K562 (cell line): ENCODE measurements around the gene NET1. TPM values are rescaled to one million over a fixed set of nuclear protein-coding genes. Genes with fewer than 3 reads are reported as not detected.
A peak's percentile ranks its signal among the peaks of the same experiment; 100 is the strongest.

Experiments
- ATAC-seq: fragments of 200-7000 bp; cut with Tn5 transposase; 3 replicates; pipeline ENCODE4 v1.9.1; 2020; ENCODE audit warnings: moderate library complexity
- BruUV-seq: library from RNA; stranded (reverse); fragments of 400-500 nt; replicated peaks from 2 replicates; lab custom pipeline; 2021; lab: Mats Ljungman, UMichigan
- CTCF ChIA-PET: fragments of 300-600 bp; formaldehyde crosslinking; extraction: SDS; loops from one replicate; lab custom pipeline; 2021; ENCODE audit warnings: low intra/inter-chr PET ratio; lab: Yijun Ruan, JAX
- POLR2A ChIA-PET: fragments of 300-600, 350-650 bp; sonication (Branson Sonifier 250); formaldehyde crosslinking; extraction: SDS; loops from one replicate; lab custom pipeline; 2021; ENCODE audit warnings: antibody characterized with exemption, inconsistent platforms; lab: Yijun Ruan, JAX
- DNase-seq, 4 experiments: peaks; one replicate each; pipeline versions ENCODE4 v3.0.0 to v3.0.0-alpha.2; 2011 to 2018; ENCODE audit warnings: low spot score in 3 of 4, mixed read lengths in 3 of 4; ENCODE audit errors: extremely low read depth in 1 of 4
- FAIRE-seq: peaks from 2 replicates; lab custom pipeline; 2011; peaks lifted over from hg19 to GRCh38; lab: Jason Lieb, UNC
- H2AFZ ChIP-seq: 2 replicates; pipeline ENCODE4 v1.6.0; 2011; ENCODE audit warnings: low read depth, low read length, control low read depth, inconsistent platforms
- H3K27ac ChIP-seq: fragments of 200-600 bp; 3 replicates; pipeline ENCODE4 v1.8.0; 2011; ENCODE audit warnings: low read depth, mild to moderate bottlenecking, control low read depth, inconsistent platforms, low read length, moderate library complexity, mixed read lengths; ENCODE audit errors: extremely low read depth
- H3K27me3 ChIP-seq, 2 experiments: fragments of 300-600 bp in 1 of 2; 2 replicates in 1 of 2; 3 replicates in 1 of 2; pipeline versions ENCODE4 v1.6.0 to v1.8.0; 2011; ENCODE audit warnings: inconsistent platforms in 2 of 2, low read length in 2 of 2, mild to moderate bottlenecking in 1 of 2, mixed read lengths in 1 of 2, moderate library complexity in 1 of 2; ENCODE audit not compliant: control insufficient read depth in 2 of 2, insufficient read depth in 2 of 2
- H3K36me3 ChIP-seq: fragments of 300-600 bp; 3 replicates; pipeline ENCODE4 v1.8.0; 2011; ENCODE audit warnings: mild to moderate bottlenecking, low read length, inconsistent platforms; ENCODE audit not compliant: control insufficient read depth, insufficient read depth
- H3K4me1 ChIP-seq, 2 experiments: fragments of 200-600 bp in 1 of 2; replicated peaks in 1 of 2; 2 replicates in 1 of 2; 3 replicates in 1 of 2; pipeline versions ENCODE4 v1.5.1 to v1.8.0; 2011; ENCODE audit warnings: inconsistent platforms in 2 of 2, low read length in 2 of 2, mild to moderate bottlenecking in 1 of 2, mixed read lengths in 1 of 2, moderate library complexity in 1 of 2; ENCODE audit not compliant: control insufficient read depth in 2 of 2, insufficient read depth in 2 of 2
- H3K4me2 ChIP-seq: 2 replicates; pipeline ENCODE4 v1.6.1; 2011; ENCODE audit warnings: low read length, control low read depth, inconsistent platforms, mixed read lengths; ENCODE audit not compliant: insufficient read depth
- H3K4me3 ChIP-seq: fragments of 200-600 bp; sonication (generic), shearing (Covaris generic); 2 replicates; pipeline ENCODE4 v1.5.1; 2016; ENCODE audit warnings: control low read depth, inconsistent platforms
- H3K79me2 ChIP-seq: fragments of 200-600 bp; 3 replicates; pipeline ENCODE4 v1.8.0; 2011; ENCODE audit warnings: low read length, inconsistent platforms; ENCODE audit not compliant: control insufficient read depth, insufficient read depth
- H3K9ac ChIP-seq, 2 experiments: 2 replicates each; pipeline versions ENCODE4 v1.6.0 to v1.6.1; 2011; ENCODE audit warnings: low read depth in 2 of 2, low read length in 2 of 2, control low read depth in 1 of 2, inconsistent platforms in 1 of 2, mild to moderate bottlenecking in 1 of 2, mixed read lengths in 1 of 2; ENCODE audit not compliant: insufficient read depth in 1 of 2
- H3K9me1 ChIP-seq: one replicate; pipeline ENCODE4 v1.6.0; 2011; ENCODE audit warnings: inconsistent platforms, mild to moderate bottlenecking, low read length, moderate library complexity; ENCODE audit not compliant: control insufficient read depth, insufficient read depth
- H3K9me3 ChIP-seq: replicated peaks from 2 replicates; pipeline ENCODE4 v1.5.1; 2011; ENCODE audit warnings: low read depth, low read length, inconsistent platforms; ENCODE audit not compliant: control insufficient read depth, insufficient read depth
- H4K20me1 ChIP-seq: replicated peaks from 2 replicates; pipeline ENCODE4 v1.6.1; 2011; ENCODE audit warnings: low read length, inconsistent platforms, mixed read lengths; ENCODE audit not compliant: control insufficient read depth, insufficient read depth
- ATF3 ChIP-seq, 2 experiments: fragments of 450-650 bp in 1 of 2; sonication (generic) in 1 of 2; formaldehyde crosslinking in 1 of 2; IDR thresholded peaks in 1 of 2; conservative IDR thresholded peaks in 1 of 2; 2 replicates each; pipeline versions ENCODE4 v1.6.1 to v1.8.1; 2016 to 2023; ENCODE audit warnings: mild to moderate bottlenecking in 2 of 2, moderate library complexity in 2 of 2, inconsistent platforms in 1 of 2, missing genetic modification reagents in 1 of 2
- JUND ChIP-seq, 2 experiments: IDR thresholded peaks; 2 replicates in 1 of 2; 3 replicates in 1 of 2; pipeline ENCODE4 v1.6.1; 2011; ENCODE audit warnings: borderline replicate concordance in 2 of 2, low read depth in 2 of 2, low read length in 2 of 2, improper control_type of control experiment in 1 of 2, missing biosample characterization in 1 of 2, missing genetic modification characterization in 1 of 2, missing genetic modification reagents in 1 of 2
- MBD2 ChIP-seq: sonication (generic); IDR thresholded peaks from 2 replicates; pipeline ENCODE4 v1.6.1; 2016; ENCODE audit warnings: low read depth, borderline replicate concordance
- NR2C1 ChIP-seq, 2 experiments: fragments of 450-650 bp; IDR thresholded peaks; 2 replicates each; pipeline ENCODE4 v1.6.1; 2017; ENCODE audit warnings: mild to moderate bottlenecking in 2 of 2, antibody characterized with exemption in 1 of 2, inconsistent platforms in 1 of 2, missing compliant biosample characterization in 1 of 2, missing genetic modification characterization in 1 of 2
- WGBS: fragments of 100-300 bp; shearing (Covaris generic); methylation state at CpG from one replicate; pipeline ENCODE4 v1.1.6; 2016; ENCODE audit warnings: low coverage, mixed read lengths; ENCODE audit not compliant: insufficient coverage; ENCODE audit errors: missing lambda C conversion rate; 5-methylcytosine and 5-hydroxymethylcytosine counted together
- in situ Hi-C: fragments of 300-500 bp; cut with MboI; formaldehyde crosslinking; loops from 4 replicates; pipeline ENCODE4 v1.15.0; 2018; ENCODE audit warnings: inconsistent platforms, mixed read lengths
- intact Hi-C: fragments of 100-400 bp; cut with micrococcal nuclease; formaldehyde crosslinking; loops from 2 replicates; pipeline ENCODE4 v1.14.2; 2022
- polyA plus RNA-seq, 8 experiments: library from polyadenylated mRNA; depleted of rRNA in 4 of 8; stranded (reverse) in 5 of 8; unstranded in 3 of 8; fragments of >200 nt; fragmentation: Nextera tagmentation in 2 of 8; fragmentation: Illumina TruSeq in 1 of 8; extraction: Ambion mirVana in 2 of 8; extraction: Trizol in 1 of 8; gene quantifications; 2 replicates each; pipeline versions ENCODE4 v1.2.1 to v1.2.3, GENCODE V29; 2011 to 2014; ENCODE audit warnings: inconsistent platforms in 1 of 8, missing spikeins in 1 of 8
- total RNA-seq, 7 experiments: library from RNA; depleted of rRNA in 6 of 7; stranded (reverse); fragments of >200 nt in 6 of 7; fragmentation: Illumina TruSeq in 2 of 7; extraction: Trizol in 2 of 7; gene quantifications; 2 replicates each; pipeline versions ENCODE4 v1.2.1 to v1.2.3, GENCODE V29; 2011 to 2021; ENCODE audit warnings: low replicate concordance in 1 of 7

Gene NET1
- total and polyA plus RNA-seq, 9 of the 15 experiments (the other 6 are each of a cell fraction or from before 2014, with no cell fraction given), result 47.4 to 258 (median 106) TPM

GRCh38 chr10:5482016-5482415, 69.7 kb downstream of the NET1 start:
- in situ Hi-C loops, result no loop called here
- no peak for FAIRE-seq
- WGBS, result 82% methylated on average over 9 of the region's 9 CpGs
- H3K27ac ChIP-seq, result no peak overlapping the region
- intact Hi-C loops, result loop anchor here (5.0 kb wide), 1 partner anchor 65 kb away; no protein-coding TSS in a partner anchor
- no peaks in the 10 kb centered on the region for H3K9me1 ChIP-seq
- H3K36me3 ChIP-seq, result peaks cover 30% of the 10 kb centered on the region
- H3K9me3 ChIP-seq, result no peaks in the 10 kb centered on the region
- TF ChIP-seq JUND (IDR thresholded peaks at IDR 0.05; ENCODE audit: borderline replicate concordance, low read depth, low read length), result no peak
- no peak for TF ChIP-seq JUND (tag; IDR thresholded peaks at IDR 0.05; ENCODE audit: borderline replicate concordance, low read depth, low read length)
- TF ChIP-seq NR2C1 (IDR thresholded peaks at IDR 0.05), result no peak
- TF ChIP-seq NR2C1 (tag; IDR thresholded peaks at IDR 0.05), result peak; percentile 30; the same call in 1 of the 2 replicates
- 0 out of 2 replicates have a peak, but pooled peaks have one; percentile 12 for TF ChIP-seq MBD2
- no peak for TF ChIP-seq ATF3 (IDR thresholded peaks at IDR 0.05)
- no peak for TF ChIP-seq ATF3 (CRISPR knock-in tag; conservative IDR thresholded peaks at IDR 0.05)
- TF ChIP-seq, all 486 proteins: peak for 2
- ChIA-PET CTCF (no interaction called here), POLR2A (interaction anchor here (0.6 kb wide), 1 partner anchor 820 kb away, joined by 3 read pairs; no protein-coding TSS in a partner anchor)
- ATAC-seq (no peak), DNase-seq (no peak)
- Histone ChIP-seq H4K20me1 (no peaks in the 10 kb centered on the region), H3K79me2 (peaks cover 98% of the 10 kb centered on the region), H3K9ac (peak overlapping the region in 1 of 2 experiments; percentile 67; a peak in 1 of 4 replicates), H3K4me2 (no peak overlapping the region; the same call in 1 of the 2 replicates), H3K4me3 (no peak overlapping the region), H3K27me3 (no peaks in the 10 kb centered on the region), H2AFZ (no peak overlapping the region), H3K4me1 (peaks cover 53 to 71% of the 10 kb centered on the region in 2 experiments)
- no TSS peak for BruUV-seq
